DOHH2 (cell line): ENCODE measurements around the gene NOS1.

Experiments used
- H3F3A ChIP-seq: fragments of 200-600 bp; sonication (generic), shearing (Covaris generic); 2 replicates; pipeline ENCODE4 v1.6.0; 2016; ENCODE audit warnings: antibody characterized with exemption, mild to moderate bottlenecking; ENCODE audit not compliant: control insufficient read depth, insufficient read depth
- H3K27ac ChIP-seq: fragments of 200-600 bp; sonication (generic); 2 replicates; pipeline ENCODE4 v1.5.1; 2014; ENCODE audit warnings: low read depth, mild to moderate bottlenecking, low read length, moderate library complexity
- H3K27me3 ChIP-seq: fragments of 200-600 bp; sonication (generic); 2 replicates; pipeline ENCODE4 v1.6.1; 2014; ENCODE audit warnings: mild to moderate bottlenecking, low read length, mixed read lengths; ENCODE audit not compliant: control insufficient read depth
- H3K36me3 ChIP-seq: fragments of 200-600 bp; sonication (generic); 2 replicates; pipeline ENCODE4 v1.6.1; 2014; ENCODE audit warnings: mild to moderate bottlenecking, low read length, moderate library complexity, mixed read lengths; ENCODE audit not compliant: control insufficient read depth
- H3K4me1 ChIP-seq: fragments of 200-600 bp; sonication (generic); 2 replicates; pipeline ENCODE4 v1.6.1; 2014; ENCODE audit warnings: mild to moderate bottlenecking, low read length, mixed read lengths; ENCODE audit not compliant: control insufficient read depth
- H3K4me2 ChIP-seq: fragments of 200-600 bp; sonication (generic); 2 replicates; pipeline ENCODE4 v1.6.0; 2014; ENCODE audit warnings: mild to moderate bottlenecking, low read length, moderate library complexity
- H3K4me3 ChIP-seq: fragments of 200-600 bp; sonication (generic); 2 replicates; pipeline ENCODE4 v1.5.1; 2014; ENCODE audit warnings: mild to moderate bottlenecking, low read length, mixed read lengths
- H3K79me2 ChIP-seq: fragments of 200-600 bp; sonication (generic); 2 replicates; pipeline ENCODE4 v1.6.1; 2014; ENCODE audit warnings: mild to moderate bottlenecking, low read length, mixed read lengths; ENCODE audit not compliant: control insufficient read depth
- H3K9me2 ChIP-seq: fragments of 200-600 bp; sonication (generic); replicated peaks from 2 replicates; pipeline ENCODE4 v1.6.1; 2014; ENCODE audit warnings: mild to moderate bottlenecking, low read length, mixed read lengths; ENCODE audit not compliant: control insufficient read depth
- H3K9me3 ChIP-seq: fragments of 200-600 bp; sonication (generic); 2 replicates; pipeline ENCODE4 v1.6.1; 2014; ENCODE audit warnings: antibody characterized with exemption, low read length, mixed read lengths; ENCODE audit not compliant: control insufficient read depth, insufficient read depth
- H4K20me1 ChIP-seq: fragments of 200-600 bp; sonication (generic); 2 replicates; pipeline ENCODE4 v1.6.0; 2014; ENCODE audit warnings: low read depth, mild to moderate bottlenecking, antibody characterized with exemption, low read length, moderate library complexity; ENCODE audit not compliant: control insufficient read depth, insufficient read depth
- CTCF ChIP-seq: fragments of 200-600 bp; sonication (generic); IDR thresholded peaks from one replicate; pipeline ENCODE4 v1.5.1; 2014; ENCODE audit warnings: antibody characterized with exemption, mild to moderate bottlenecking, low read depth, low read length; ENCODE audit not compliant: poor library complexity, severe bottlenecking
- EZH2phosphoT487 ChIP-seq: fragments of 200-600 bp; sonication (generic); IDR thresholded peaks from 2 replicates; pipeline ENCODE4 v1.6.1; 2017; ENCODE audit warnings: borderline replicate concordance, mild to moderate bottlenecking, antibody characterized with exemption, low read length, moderate library complexity, mixed read lengths

NOS1 gene

GRCh38 chr12:117167769-117168168 lies 193.7 kb downstream of the NOS1 start:
- Histone ChIP-seq H3K4me3 (no peak overlapping the region), H3F3A (no peaks in the 10 kb centered on the region), H3K27ac (no peak overlapping the region), H3K4me2 (no peak overlapping the region), H3K9me2 (no peaks in the 10 kb centered on the region), H3K36me3 (peaks cover 94% of the 10 kb centered on the region), H3K79me2 (0 out of 2 replicates have a peak, but pooled peaks cover 3% of the 10 kb centered on the region), H3K4me1 (no peaks in the 10 kb centered on the region), H3K27me3 (no peaks in the 10 kb centered on the region), H3K9me3 (no peaks in the 10 kb centered on the region), H4K20me1 (no peaks in the 10 kb centered on the region)
- TF ChIP-seq CTCF (no peak), EZH2phosphoT487 (no peak)

GRCh38 chr12:117166107-117166506 lies 195.3 kb downstream of the NOS1 start:
- no peaks in the 10 kb centered on the region for H4K20me1 ChIP-seq
- H3K9me3 ChIP-seq = no peaks in the 10 kb centered on the region
- H3K36me3 ChIP-seq = peaks cover 94% of the 10 kb centered on the region
- H3K27ac ChIP-seq = no peak overlapping the region
- 0 out of 2 replicates have a peak, but pooled peaks cover 3% of the 10 kb centered on the region for H3K79me2 ChIP-seq
- H3K4me3 ChIP-seq = no peak overlapping the region
- TF ChIP-seq EZH2phosphoT487 (no peak), CTCF (no peak)
- no peaks in the 10 kb centered on the region for H3K9me2 ChIP-seq
- H3K4me1 ChIP-seq = no peaks in the 10 kb centered on the region
- no peak overlapping the region for H3K4me2 ChIP-seq
- no peaks in the 10 kb centered on the region for H3K27me3 ChIP-seq
- no peaks in the 10 kb centered on the region for H3F3A ChIP-seq

GRCh38 chr12:117165342-117165741 lies 196.1 kb downstream of the NOS1 start:
- Histone ChIP-seq H3K27me3 (no peaks in the 10 kb centered on the region), H3K4me3 (no peak overlapping the region), H3K9me3 (no peaks in the 10 kb centered on the region), H3K79me2 (0 out of 2 replicates have a peak, but pooled peaks cover 3% of the 10 kb centered on the region), H3F3A (no peaks in the 10 kb centered on the region), H3K4me2 (no peak overlapping the region), H4K20me1 (no peaks in the 10 kb centered on the region), H3K27ac (no peak overlapping the region), H3K36me3 (peaks cover 94% of the 10 kb centered on the region), H3K4me1 (no peaks in the 10 kb centered on the region), H3K9me2 (no peaks in the 10 kb centered on the region)
- TF ChIP-seq EZH2phosphoT487 = no peak
- no peak for TF ChIP-seq CTCF

GRCh38 chr12:117162633-117163032 lies 198.8 kb downstream of the NOS1 start:
- no peaks in the 10 kb centered on the region for H3K79me2 ChIP-seq
- peaks cover 97% of the 10 kb centered on the region for H3K36me3 ChIP-seq
- H3K27ac ChIP-seq = no peak overlapping the region
- H3K4me2 ChIP-seq = no peak overlapping the region
- H3K9me2 ChIP-seq = no peaks in the 10 kb centered on the region
- no peaks in the 10 kb centered on the region for H3K4me1 ChIP-seq
- H3K4me3 ChIP-seq = no peak overlapping the region
- no peaks in the 10 kb centered on the region; the same call in 1 of the 2 replicates for H3F3A ChIP-seq
- no peak for TF ChIP-seq EZH2phosphoT487
- TF ChIP-seq CTCF = no peak
- H3K27me3 ChIP-seq = no peaks in the 10 kb centered on the region
- H3K9me3 ChIP-seq = no peaks in the 10 kb centered on the region
- no peaks in the 10 kb centered on the region for H4K20me1 ChIP-seq
